SK-N-DZ (cell line): ENCODE measurements around the gene SMYD2.

Source experiments
- DNase-seq: peaks from one replicate; pipeline ENCODE4 v3.0.0-alpha.2; 2015; ENCODE audit warnings: low spot score

The SMYD2 gene

GRCh38 chr1:214361636-214362035, 80.7 kb downstream of the SMYD2 start:
- no peak for DNase-seq

GRCh38 chr1:214362188-214362882, 81.4 kb downstream of the SMYD2 start:
- DNase-seq: no peak

GRCh38 chr1:214363386-214363785, 82.4 kb downstream of the SMYD2 start:
- DNase-seq: no peak

- DNase-seq: no peak
Measured at GRCh38 chr1:214364386-214364785, 83.4 kb downstream of the SMYD2 start.

- DNase-seq: no peak
Measured at GRCh38 chr1:214364786-214365295, 83.9 kb downstream of the SMYD2 start.

- DNase-seq: no peak
Measured at GRCh38 chr1:214367841-214368240, 86.9 kb downstream of the SMYD2 start.

GRCh38 chr1:214369364-214369763, 88.4 kb downstream of the SMYD2 start:
- DNase-seq: no peak

- no peak for DNase-seq
Measured at GRCh38 chr1:214370615-214371014, 89.7 kb downstream of the SMYD2 start.

- DNase-seq: no peak
Measured at GRCh38 chr1:214372092-214372491, 91.1 kb downstream of the SMYD2 start.

GRCh38 chr1:214377485-214377884, 96.5 kb downstream of the SMYD2 start:
- no peak for DNase-seq

GRCh38 chr1:214377886-214378285, 96.9 kb downstream of the SMYD2 start:
- DNase-seq: no peak

- DNase-seq: no peak
Measured at GRCh38 chr1:214378492-214378891, 97.5 kb downstream of the SMYD2 start.

- DNase-seq: no peak
Measured at GRCh38 chr1:214379236-214379970, 98.4 kb downstream of the SMYD2 start.

GRCh38 chr1:214380396-214380795, 99.4 kb downstream of the SMYD2 start:
- no peak for DNase-seq

- DNase-seq: no peak
Measured at GRCh38 chr1:214380986-214381695, 100.2 kb downstream of the SMYD2 start.

GRCh38 chr1:214383381-214384372, 102.7 kb downstream of the SMYD2 start:
- no peak for DNase-seq

- no peak for DNase-seq
Measured at GRCh38 chr1:214384373-214385079, 103.6 kb downstream of the SMYD2 start.

GRCh38 chr1:214385428-214385827, 104.5 kb downstream of the SMYD2 start:
- no peak for DNase-seq

GRCh38 chr1:214386333-214386732, 105.4 kb downstream of the SMYD2 start:
- DNase-seq: no peak
